Activated CD8-positive, alpha-beta memory T cell treated with anti-CD3 and anti-CD28 coated beads for 1 hour (primary cell): Measurements from ENCODE around the gene TMEM238L.

ENCODE experiments used
- DNase-seq, 2 donors: peaks; one replicate each; pipeline ENCODE4 v3.0.0-alpha.2; 2020; ENCODE audit warnings: low read depth in 1 of 2; ENCODE audit errors: extremely low read depth in 1 of 2

The TMEM238L gene

DNA sequence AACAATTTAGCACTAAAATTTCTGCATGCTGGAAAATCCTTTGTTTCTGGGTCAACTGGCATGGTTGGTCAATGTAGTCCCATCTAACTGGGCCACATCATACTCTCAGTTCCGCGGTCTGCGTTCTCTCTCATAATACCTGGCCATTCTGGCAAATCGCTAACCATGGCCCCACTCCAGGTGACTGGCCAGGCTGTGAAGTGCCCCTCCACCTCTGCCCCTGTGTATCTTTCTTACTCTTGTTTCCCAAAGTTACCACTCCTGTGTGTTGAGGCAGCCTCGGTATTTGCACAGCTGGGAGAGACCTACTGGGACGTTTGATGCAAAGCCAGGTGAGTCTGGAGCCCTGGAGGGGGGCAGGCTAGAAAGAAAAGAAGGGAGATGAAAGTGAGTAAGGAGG lies 2.0 kb upstream of the TMEM238L start:
- DNase-seq: no peak

DNA sequence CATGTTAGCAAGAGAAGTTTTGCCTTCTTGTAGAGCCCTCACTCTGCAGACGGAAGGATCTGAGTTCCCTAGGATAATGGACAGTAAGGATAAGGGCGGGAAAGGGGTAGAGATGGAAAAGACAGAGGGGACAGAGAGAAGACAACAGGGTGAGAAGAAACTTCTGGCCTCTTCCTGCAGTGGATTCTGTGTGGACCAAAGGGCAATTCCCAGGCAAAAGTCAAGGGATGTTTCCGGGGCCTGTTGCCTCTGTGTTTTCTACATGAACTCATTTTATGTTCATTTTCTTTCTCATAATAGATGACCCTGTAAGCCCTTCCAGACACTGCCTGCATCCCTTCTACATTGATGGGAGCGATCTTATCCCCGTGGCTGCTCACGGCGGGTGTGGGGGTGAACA lies 647 bp upstream of the TMEM238L start:
- no peak for DNase-seq

DNA sequence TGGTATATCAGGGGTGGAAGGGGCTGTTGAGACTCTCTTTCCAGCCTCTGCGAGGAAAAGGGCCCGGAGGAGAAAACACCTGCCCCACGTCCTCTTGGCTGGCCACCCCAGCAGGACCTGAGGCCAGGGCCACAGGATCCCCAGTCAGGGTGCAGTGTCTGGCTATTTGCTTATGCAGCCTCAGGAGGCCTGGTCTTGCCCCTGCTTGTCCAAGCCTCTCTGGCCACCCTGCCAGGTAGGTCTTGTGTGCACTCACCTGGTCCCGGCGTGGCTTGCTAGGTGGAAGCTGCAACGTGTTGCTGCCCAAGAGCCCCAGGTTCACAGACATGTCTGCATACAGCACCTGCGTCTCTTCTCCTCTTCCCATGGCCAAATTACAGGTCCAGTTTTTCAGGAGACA lies 549 bp downstream of the TMEM238L start:
- DNase-seq: no peak

DNA sequence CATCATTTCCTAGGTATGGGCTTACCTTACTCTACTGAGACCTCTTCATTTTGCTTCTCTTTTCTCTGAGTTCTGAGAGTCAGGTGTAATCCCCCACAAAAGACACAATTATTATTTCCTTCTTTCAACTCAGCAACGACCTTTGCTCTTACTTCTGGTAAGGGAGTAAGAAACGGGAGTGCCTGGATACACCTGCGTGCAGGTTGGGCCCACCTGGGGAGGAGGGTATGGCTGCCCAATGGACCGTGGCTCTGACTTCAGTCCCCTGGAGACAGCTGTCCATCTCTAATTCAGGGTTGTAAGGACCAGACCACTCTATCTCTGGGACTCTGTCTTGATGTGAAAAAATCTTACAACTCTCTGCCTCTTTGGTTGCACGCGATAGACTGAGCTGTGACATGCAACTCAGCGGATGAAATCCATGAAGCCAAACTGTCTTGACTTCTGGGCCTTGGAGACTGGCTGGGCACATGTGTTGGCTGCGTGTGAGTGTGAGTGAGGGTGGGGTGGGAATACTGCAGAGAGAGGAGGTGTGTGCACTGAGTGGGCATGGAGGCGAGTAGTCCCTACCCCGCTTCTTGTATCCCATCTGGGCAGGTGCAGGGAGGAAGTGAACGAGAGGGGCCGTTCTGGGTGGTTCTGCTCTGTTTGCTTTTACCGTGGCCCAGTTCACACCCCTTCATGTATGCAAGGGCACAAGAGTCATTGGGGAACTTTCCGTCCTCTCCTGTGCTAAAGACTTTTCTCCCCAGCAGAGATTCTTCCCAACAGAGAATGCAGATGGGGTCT lies 1.2 kb downstream of the TMEM238L start:
- no peak for DNase-seq

DNA sequence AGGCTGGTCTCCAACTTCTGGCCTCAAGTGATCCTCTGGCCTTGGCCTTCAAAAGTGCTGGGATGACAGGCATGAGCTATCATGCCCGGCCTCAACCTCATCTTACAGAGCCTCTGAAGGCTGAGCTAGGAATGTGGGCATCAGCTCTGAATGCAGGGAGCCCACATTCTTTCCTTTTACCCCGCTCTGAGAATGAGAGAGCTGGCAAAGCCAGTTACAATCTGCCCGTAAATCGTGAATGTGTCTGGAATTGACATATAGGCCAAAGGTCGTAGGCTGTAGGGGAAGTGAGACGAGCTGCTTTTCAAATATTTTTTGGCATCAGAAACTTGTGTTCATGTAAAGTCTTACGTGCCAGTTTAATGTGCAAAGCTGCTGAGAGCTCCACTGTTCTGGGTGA lies 4.5 kb downstream of the TMEM238L start:
- DNase-seq: no peak

DNA sequence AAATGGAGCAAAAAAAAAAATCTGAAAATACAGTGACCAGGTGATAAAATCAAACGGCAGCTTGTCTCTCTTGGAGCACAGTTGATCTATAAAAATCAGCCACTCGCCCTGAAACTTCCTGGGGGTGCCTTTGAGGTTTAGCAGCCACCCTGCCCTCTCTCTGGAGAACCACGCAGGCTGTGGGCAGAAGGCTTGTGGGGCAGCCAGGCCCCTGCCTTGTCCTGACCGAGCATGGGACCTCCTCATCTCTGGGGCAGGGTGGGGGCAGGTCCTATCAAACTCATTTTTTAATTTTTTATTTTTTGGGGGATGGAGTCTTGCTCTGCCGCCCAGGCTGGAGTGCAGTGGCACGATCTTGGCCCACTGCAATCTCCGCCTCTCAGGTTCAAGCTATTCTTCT lies 5.0 kb downstream of the TMEM238L start:
- no peak for DNase-seq

DNA sequence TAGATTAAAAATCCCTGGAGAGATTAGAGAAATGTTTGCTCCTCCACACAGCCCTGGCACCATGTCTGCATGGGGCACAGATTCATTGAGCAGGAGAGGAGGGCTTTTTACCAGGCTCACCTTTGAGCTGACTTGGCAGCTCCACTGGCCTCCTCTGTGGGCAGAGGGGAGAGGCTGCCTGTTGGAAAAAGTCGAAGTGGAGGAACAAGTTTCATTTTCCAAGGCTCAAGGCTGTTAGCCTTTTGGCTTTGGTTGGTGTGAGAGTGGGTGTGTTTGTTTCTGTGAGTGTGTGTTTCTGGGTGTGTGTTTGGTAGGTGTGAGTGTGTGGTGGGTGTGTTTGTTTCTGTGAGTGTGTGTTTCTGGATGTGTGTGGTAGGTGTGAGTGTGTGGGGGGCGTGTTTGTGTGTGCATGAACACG lies 5.6 kb downstream of the TMEM238L start:
- DNase-seq: no peak

DNA sequence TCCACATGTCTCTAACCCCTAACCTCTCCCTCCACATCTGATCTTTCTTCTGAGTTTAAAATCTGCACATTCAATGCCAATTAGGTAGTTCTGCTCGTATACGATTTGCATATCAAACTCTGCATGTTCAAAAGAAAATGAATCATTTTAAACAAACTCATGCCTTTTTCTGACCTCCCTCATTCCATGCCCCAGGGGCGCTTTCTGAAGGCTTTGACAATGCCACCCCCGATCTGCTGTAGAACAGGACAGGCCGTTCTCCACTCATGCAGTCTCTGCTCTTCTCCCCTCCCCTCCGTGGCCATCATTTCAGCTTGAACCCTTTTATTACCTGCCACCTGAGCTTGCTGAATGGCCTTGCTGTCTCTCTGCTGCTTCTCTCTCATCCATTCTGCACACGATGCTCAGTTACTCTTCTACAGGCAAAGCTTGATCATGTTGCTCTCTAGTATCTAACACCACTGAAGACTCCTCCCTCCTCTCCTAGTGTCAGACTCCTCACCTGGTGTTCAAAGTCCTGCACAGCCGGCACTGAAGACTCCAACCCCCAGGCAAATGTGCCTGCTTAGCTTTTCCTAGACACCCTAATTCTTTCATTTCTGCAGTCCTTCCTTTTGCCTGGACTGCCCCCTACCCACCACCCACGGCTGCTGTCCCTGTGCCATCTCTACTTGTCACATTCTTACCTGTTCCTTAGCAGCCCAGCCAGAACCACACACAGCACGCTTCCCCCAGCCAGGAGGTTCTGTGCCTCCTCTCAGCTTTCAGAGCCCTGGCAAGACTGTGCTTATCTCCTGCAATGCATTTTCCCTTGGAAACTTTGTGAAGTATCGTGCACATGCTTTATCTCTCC lies 6.2 kb downstream of the TMEM238L start:
- no peak for DNase-seq

DNA sequence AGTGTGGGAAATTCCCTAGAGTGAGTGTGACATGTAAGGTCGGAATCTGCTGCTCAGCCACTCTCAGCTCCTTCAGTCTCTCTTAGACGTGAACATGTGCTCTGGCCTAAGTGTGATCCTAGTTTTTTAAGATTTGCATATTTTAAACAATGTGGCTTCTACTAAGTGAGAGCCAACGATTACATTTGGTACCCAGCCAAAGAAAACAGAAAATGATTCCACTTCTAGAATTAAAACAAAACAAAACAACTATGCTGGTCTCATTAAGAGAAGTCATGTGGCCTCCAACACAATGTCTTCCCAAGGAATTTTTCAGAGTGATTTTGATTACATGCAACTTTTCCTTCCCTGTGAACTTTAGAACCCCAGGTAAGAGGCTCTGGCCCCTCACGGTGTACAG lies 10.1 kb downstream of the TMEM238L start:
- no peak for DNase-seq

DNA sequence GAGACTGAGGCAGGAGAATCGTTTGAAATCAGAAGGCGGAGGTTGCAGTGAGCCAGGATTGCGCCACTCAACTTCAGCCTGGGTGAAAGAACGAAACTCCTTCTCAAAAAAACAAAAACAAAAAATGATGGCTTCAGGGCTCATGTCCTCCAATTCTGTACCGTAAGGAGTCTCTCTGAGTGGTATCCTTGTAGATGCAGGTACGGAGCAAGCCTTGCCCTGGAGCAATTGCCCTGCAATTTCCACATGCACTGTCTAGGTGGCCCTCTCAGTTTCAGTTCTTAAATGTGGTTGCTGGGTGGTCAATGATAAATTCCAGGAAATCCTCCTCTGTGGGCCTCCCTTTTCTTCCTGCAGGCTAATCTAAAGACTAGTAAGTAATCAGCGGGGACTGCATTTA lies 10.6 kb downstream of the TMEM238L start:
- DNase-seq: no peak

DNA sequence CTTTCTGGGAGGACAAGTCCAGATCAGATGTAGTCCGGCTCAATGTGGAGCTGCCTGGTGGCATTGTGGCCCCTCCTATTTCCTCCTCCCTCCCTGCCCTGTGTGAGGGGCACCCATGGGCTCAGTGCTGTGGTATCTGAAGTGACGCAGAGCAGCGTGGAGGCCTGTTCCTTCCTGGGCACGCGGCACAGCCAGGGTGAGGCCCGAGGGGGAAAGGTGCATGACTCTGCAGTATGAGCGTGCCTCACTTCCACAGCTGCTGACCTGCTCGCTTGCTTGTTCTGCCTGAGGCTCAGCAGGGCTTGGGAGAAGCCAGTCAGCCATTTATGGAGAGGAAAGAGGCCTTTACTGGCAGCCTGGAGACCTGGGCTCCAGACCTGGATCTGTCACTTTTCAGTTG lies 11.7 kb downstream of the TMEM238L start:
- no peak for DNase-seq

DNA sequence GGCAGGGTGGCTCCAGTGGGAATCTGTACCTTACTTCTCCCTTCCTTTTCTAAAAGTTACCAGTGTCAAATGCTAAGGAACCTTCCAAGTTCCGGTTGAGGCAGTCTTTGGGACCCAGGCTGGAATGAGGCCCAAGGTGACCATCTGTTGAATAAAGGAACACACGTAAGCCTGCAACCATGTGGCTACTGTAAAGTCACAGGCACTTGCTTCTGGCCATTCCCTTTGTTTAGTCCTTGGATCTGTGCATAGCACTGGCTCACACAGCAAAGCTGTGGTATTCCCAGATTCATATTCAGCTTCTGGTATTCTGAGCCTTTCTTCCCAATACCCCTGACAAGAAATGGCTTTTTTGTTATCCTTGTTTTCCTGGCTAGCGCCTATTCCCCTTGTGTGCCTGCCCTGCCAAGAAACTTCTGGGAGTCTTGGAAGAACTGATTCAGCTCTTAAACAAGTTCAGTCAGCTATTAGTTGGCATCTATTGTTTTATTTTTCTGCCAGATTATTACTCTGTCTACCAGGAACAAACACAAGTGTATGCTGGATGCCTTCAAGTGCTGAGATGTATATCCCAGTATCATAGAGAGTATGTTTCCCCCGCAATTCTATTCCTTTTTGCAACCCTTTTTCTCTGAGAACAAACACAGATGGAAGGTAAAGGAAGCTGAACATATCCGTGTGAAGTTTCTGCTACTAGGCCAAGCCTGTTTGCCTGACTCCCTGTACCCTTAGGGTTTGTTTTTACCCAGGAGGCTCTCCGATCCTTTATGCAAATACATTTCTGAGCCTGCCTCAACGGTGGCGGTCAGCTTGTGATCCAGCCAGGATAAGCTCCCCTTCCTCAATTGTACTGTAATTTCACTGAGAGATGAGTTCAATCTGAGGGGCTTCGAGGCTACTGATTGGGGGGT lies 13.2 kb downstream of the TMEM238L start:
- DNase-seq: no peak

DNA sequence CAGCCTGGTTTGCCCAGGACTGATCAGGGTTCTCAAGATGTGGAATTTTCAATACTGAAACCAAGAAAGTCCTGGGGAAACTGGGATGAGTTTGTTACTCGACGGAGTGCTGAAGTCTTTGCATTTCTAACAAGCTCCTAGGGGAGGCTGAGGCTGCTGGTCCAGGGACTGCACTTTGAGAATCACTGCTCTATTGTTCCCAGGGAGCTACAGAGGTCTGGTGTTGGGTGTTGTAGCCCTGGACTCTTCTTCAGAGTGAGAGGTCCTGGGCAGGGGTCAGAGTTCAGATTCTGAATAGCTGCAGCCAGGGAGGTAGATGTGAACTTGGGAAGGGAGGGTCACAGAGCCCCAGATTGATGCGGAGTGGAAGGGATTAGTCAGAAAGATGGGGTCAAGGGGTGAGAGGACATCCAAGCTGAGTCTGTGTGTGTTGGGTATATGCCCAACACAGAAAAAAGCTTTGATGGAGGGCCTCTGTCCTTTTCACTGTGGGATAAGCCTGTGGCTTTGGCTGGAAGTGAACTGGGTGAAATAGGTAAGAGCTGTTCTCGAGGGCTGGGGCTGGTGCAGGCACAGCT lies 14.1 kb downstream of the TMEM238L start:
- DNase-seq: no peak

DNA sequence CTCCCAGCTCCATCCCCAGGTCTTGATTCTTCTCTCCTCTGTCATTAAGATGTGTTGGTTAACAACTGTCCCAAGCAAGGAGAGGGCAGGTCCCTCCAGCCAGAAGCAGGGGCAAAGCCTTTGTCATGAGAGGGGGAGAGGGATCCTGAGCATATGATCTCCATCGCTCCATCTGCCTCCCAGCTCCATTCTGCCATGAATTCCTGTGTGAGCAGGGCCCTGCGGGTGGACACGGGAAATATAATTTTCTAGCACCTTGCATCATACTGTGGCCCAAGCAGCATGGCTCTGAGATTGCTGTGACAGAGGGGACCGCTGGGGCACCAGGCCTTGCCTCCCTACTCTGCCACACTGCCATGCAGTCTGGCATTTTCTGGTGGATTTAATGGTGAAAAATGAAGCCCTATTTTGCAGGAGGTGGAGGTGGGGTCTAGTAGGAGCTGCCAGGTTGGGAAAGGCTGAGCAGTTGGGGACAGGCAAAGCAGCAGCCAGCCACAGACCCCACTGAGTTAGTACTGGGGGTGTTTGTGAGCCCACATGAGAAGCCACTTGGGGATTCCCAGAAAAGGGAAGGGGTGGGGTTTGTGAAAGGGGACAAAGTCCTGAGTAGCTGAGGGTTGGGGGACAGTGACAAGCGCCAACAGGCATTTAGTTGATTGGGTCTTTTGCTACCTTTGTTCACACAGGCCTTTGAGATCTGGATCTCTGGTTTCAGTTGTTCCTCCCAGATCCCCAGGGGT lies 16.4 kb downstream of the TMEM238L start:
- DNase-seq: no peak

DNA sequence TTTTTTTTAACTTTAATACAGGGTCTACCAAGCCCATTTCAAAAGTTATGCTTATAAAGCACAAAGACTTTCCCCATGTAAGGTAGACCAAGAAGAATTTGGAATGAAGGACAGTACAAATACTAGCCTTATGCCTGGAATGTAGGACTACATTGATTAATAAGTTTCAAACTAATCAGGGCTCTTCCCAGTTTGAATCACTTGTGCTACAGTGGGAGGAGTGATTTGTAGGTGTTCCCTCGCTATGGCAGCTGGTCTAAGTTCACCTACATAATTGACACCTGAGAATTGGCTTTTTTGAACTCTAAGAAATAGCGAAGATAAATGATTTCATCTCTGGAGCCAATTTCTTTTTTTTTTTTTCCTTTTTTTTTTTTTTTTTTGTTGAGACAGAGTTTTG lies 18.6 kb downstream of the TMEM238L start:
- DNase-seq: no peak

DNA sequence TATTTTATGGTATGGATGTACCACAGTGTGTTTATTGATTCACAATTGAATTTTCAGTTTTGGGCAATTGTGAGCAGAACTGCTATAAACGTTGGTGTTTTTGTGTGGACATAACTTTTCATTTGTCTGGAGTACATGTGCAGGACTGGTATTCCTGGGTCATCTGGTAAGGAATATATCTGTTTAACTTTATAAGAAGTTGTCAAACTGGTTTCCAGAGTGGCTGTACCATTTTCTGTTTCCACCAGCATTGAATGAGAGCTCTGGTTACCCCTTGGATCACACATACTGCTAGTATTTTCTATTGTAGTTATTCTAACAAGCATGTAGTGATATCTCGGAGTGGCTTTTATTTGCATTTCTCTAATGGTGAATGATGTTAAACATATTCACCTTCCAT lies 24.3 kb downstream of the TMEM238L start:
- no peak for DNase-seq

DNA sequence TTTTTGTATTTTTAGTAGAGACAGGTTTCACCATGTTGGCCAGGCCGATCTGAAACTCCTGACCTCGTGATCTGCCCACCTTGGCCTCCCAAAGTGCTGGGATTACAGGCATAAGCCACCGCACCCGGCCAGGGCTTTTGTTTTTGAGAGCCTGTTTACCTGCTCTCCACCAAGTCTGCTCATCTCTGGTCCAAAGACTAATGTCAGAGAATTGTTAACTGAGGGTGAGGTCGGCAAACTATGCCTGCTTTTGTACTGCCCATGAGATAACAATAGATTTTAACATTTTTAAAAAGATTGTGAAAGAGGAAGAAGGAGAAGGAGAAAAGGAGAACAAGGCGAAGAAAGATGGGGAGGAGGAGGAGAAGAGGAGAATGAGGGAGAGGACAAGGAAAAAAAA lies 26.0 kb downstream of the TMEM238L start:
- no peak for DNase-seq

DNA sequence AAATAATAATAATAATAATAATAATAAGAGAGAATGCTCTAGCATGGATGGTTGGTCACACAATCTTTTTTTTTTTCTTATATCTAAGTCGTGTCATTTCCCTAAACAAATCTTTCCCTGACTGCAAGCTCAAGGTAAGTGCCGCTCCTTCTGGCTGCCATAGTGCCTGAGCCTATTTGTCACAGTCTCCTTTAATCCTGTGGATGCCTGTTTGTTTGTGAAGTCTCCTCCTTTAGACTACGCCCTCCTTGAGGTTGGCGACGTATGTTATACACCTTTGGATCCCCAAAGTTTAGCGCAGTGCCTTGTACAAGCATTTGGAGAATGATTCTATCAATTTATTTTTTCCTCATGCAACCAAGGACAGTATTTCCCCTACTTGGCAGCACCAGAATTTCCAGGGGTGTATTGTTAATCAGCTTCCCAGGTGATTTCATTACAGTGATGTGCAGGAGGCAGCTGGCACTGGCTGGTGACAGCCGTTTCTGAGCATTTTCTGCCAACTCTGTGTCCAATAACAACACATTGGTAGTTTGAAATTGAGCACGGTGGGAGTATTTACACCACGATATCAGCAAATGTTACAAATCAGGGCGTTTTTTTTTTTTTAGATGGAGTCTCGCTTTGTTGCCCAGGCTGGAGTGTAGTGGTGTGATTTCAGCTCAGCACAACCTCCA lies 26.6 kb downstream of the TMEM238L start:
- DNase-seq: no peak

DNA sequence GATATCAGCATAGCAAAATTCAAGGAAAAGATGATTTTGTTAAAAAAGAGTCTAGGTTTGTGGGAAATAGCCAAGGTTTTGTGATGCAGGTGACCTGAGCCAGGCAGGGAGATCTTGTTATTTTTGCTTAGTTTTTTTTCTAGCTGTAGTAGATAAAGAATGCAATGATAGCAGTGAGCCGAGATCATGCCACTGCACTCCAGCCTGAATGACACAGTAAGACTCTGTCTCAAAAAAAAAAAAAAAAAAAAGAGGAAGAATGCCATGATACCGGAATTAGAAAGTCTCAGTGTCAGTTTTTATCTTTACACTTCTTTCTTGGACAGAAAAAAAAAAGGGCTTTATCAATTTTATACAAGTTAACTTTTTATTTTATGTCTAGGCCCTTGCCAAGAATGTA lies 27.5 kb downstream of the TMEM238L start:
- DNase-seq: no peak
